ENCODE measurements around the gene PSG2.
"Not testable (repeated sequence)": the region's sequence is repeated elsewhere in the genome, so short reads cannot be mapped to it uniquely, and the experiment has no call there.

DNA sequence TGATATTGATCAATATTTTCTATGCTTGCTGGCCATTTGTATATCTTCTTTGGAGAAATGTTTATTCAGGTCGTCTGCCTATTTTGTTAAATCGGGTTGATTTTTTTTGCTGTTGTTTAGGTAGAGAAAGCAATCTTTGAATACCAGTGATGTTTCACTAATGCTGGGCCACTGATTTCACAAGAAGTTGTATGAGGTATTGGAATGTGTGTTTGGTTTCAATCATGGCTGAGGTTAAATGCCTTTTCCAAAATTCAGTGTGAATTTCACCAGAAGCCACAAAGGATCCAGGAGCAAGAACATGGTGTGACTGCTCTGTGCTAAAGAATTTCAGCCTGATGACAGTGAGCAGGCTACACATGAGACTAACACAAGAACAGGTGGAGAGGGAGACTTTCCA is 32.1 kb upstream of the PSG2 start:
- TF ChIP-seq, protein P1, sequence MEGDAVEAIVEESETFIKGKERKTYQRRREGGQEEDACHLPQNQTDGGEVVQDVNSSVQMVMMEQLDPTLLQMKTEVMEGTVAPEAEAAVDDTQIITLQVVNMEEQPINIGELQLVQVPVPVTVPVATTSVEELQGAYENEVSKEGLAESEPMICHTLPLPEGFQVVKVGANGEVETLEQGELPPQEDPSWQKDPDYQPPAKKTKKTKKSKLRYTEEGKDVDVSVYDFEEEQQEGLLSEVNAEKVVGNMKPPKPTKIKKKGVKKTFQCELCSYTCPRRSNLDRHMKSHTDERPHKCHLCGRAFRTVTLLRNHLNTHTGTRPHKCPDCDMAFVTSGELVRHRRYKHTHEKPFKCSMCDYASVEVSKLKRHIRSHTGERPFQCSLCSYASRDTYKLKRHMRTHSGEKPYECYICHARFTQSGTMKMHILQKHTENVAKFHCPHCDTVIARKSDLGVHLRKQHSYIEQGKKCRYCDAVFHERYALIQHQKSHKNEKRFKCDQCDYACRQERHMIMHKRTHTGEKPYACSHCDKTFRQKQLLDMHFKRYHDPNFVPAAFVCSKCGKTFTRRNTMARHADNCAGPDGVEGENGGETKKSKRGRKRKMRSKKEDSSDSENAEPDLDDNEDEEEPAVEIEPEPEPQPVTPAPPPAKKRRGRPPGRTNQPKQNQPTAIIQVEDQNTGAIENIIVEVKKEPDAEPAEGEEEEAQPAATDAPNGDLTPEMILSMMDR (IDR thresholded peaks at IDR 0.05): not testable (repeated sequence)
- TF ChIP-seq POLR2A (IDR thresholded peaks at IDR 0.05): not testable (repeated sequence)
